HG02642 (cell line): Measurements from ENCODE around the gene TMX1.
A peak's percentile ranks its signal among the peaks of the same experiment; 100 is the strongest.
"Not testable (repeated sequence)": the region's sequence is repeated elsewhere in the genome, so short reads cannot be mapped to it uniquely, and the experiment has no call there.

Experiments used
- ATAC-seq: cut with Tn5 transposase; IDR thresholded peaks from one replicate; pipeline ENCODE4 v1.9.1; 2021; ENCODE audit warnings: mild to moderate bottlenecking; ENCODE audit not compliant: unreplicated experiment, poor library complexity

The TMX1 gene, protein sequence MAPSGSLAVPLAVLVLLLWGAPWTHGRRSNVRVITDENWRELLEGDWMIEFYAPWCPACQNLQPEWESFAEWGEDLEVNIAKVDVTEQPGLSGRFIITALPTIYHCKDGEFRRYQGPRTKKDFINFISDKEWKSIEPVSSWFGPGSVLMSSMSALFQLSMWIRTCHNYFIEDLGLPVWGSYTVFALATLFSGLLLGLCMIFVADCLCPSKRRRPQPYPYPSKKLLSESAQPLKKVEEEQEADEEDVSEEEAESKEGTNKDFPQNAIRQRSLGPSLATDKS

DNA sequence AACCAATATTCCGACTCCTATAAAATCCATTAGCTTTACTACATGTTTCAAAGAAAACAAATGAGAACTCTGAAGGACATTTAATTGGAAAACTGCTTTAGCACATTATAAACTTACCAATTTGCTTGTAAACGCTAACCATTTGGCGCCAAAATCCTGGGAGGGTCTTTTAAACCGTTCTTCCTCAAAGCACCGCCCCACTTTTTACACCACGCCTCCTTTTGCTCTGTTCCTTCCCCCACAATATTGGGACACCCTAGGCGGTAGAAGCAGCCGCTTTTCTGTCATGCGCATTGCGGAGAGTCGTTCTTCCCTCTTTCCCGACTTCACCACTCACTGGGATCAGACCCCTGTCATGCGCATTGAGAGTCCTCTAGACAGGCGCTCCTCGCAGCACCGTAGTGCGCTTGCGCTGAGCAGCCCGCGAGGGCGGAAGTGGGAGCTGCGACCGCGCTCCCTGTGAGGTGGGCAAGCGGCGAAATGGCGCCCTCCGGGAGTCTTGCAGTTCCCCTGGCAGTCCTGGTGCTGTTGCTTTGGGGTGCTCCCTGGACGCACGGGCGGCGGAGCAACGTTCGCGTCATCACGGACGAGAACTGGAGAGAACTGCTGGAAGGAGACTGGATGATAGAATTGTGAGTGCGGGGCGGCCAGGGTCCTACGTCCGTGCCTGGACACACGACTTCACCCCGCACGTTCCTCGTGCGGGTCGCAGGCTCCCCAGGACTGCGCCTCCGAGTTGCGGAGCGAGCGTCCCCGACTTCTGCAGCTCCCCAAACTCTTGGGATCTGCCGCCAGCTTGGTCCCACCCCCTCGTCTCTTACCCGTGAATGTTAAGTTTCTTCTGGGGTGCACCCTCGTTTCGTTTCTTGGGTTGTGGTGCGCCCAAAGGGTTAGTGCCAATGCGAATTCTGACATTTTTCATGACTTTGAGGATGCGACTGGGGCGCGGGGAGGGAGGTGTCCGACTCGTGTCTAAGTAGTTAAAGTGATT, at the start of gene TMX1:
TMX1 (plus strand) TSS at position 435 of the 991 bp plus-strand sequence; CDS start at position 481, 46 bp downstream.
- ATAC-seq, result peak; percentile 92

DNA sequence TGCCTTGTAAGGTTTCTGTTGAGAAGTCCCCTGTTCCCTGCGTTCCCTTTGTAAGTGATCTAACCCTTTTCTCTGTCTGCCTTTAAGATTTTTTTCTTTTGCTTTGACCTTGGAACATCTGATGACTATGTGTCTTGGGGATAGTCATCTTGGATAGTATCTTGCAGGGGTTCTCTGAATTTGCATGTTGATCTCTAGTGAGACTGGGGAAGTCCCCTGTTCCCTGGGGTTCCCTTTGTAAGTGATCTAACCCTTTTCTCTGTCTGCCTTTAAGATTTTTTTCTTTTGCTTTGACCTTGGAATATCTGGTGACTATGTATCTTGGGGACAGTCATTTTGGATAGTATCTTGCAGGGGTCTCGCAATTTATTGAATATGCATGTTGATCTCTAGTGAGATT, 38.2 kb upstream of the TMX1 start:
- peak; percentile 40 for ATAC-seq

DNA sequence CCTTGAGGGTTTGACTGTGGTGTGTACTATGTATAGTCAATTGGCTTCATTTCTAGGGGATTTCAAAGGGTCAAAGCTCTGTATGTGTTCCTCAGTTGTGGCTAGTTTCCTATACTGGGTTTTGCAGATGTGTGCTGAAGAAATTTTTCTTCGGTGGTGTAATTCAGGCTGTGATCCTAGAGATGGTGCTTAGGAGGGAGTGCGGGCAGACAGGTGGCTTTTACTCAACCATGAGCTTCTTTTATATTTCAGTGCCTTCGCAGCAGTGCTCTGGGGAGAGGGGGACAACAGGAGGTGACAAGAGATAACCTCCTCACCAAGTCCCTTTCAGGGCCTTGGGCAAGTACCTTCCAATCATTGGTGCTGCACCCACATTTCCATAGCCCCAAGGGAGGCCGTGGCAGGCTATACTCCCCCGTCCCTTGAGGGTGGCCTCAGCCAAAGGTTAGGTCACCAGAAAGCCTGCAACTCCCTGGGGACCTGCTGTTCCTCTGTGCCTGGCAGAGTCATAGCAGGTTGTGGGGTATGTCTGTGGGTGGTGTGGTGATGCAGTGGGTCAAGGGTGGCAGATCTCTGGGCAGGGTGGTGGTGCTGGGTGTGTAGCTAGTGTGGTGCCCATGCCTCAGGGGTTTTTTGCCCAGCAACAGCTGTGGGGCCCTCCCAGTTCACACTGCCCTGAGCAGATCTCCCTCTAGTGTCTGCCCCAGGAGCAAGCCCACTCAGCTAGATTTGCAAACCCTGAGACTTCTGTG, 37.0 kb upstream of the TMX1 start:
- ATAC-seq, result peak; percentile 79

DNA sequence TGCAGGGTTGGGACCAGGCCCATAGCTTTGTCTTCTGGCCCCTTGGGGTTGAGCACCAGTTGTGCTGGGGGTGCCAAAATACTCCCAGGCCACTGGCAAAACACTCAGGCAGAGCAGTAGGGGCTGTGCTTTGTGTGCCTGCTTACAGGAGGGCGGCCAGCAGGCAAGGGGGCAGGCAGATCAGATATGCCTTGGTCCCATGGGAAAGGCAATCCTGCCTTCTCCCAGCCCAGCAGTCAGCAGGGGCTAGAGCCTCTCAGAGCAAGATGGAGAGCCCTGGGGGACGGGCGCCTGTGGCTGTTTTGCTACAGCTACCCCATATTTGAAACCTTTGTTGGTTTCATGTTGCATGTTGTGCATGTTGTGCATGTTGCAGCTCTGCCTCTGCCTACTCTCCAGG, 36.2 kb upstream of the TMX1 start:
- no peak for ATAC-seq

DNA sequence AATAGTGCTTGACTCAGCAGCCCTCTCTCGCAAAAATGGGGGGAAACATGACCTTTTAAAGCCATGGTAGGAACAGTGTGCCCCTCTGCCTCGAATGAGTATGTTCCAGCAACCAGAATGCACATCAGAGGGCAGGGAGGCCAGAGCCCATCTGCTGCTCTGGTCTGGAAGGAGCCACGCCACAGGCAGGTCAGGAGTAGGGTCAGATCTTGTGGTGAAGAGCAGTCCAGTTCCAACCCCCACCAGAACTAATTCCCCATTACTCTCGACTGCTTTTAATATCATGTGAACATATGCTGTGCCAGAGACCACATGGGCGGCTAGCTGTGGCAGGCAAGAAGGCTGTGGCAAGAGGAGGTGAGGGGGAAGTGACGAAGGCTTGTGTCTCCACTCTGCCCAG, 34.6 kb upstream of the TMX1 start:
- no peak for ATAC-seq

DNA sequence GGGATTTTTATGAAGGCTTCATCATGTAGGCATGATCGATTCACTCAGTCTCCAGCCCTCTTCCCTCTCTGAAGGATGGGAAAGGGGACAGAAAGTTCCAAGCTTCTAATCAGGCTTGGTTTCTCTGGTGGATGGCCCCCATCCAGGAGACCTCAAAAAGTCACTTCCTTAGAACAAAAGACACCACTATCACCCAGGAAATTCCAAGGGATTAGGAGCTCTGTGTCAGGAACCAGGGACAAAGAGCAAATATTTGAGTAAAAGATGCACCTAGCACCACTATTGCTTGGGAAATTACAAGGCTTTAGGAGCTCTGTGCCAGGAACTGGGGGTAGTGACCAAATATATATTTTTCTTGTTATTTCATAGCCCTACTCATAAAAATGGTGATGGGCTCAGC, 33.6 kb upstream of the TMX1 start:
- no peak for ATAC-seq

DNA sequence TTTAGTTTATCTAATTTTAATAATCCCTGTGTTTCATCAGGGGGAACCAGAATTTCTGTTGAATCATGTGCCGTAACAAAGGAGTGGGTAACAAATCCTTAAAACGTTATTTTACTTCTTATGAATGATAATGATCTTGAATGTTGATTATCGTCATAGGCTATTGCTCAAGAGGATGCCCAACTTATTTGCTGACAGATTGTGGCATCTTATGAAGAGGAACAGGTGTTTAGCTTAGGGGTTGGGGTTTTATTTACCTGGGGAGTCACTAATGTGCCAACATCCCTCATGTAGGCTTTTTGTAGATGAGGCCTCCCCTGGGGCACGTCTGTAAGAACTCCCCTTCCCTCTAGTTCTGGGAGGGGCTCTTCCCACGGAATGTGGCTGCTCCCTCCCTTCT, 32.4 kb upstream of the TMX1 start:
- ATAC-seq, result no peak

DNA sequence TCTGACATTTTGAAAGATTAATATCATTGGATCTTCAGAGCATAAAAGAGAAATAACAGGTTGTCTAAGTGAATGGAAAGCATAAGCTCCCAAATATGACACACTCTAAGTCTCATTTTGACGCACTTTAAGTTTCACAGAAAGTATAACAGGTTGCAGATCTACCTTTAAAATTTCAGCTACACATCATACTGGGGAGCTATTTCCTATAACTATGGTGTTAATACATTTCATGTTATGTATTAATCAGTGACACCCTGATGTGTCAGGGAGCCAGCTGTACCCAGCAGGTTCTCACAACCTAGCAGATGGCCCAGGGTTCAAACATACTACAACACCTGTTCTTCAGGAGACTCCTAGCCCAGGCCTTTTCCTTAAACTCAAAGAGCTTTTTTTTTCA, 31.1 kb upstream of the TMX1 start:
- no peak for ATAC-seq

DNA sequence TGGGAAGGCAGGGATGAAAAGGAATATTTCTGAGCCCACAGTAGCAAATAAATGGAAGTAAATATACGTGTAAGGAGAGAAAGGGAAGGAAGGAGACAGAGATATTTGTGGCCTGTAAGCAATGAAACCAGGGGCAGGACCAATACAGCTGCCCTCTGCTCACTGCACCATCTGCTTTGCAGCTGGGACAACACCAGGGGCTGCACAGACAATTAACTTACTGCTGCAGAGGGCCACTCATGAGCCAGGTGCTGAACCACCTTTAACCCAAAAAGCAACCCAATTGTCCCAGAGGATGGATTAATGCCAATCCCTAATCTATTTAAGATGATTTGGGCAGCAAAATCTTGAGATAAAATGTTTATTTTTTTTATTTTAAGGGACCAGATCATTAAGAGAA, 30.6 kb upstream of the TMX1 start:
- ATAC-seq, result no peak

DNA sequence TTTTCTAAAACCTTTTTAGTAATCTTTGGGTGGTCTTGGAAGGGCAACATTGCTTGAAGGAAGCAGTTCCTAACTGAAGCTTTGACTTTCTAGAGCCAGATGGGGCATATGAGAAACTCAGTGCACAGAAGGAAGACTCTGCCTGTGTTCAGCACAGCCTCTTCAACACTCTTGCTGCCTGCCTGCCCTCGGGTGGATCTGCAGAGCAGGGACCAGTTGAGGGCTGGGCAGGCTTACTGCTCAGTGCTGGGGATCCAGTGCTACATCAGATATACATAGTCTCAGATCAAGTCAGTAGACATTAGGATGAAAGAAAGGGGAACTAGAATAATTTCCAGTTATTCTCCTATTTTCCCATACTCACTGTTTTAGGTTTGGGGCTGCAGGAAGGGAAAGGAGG, 29.5 kb upstream of the TMX1 start:
- ATAC-seq, result no peak

DNA sequence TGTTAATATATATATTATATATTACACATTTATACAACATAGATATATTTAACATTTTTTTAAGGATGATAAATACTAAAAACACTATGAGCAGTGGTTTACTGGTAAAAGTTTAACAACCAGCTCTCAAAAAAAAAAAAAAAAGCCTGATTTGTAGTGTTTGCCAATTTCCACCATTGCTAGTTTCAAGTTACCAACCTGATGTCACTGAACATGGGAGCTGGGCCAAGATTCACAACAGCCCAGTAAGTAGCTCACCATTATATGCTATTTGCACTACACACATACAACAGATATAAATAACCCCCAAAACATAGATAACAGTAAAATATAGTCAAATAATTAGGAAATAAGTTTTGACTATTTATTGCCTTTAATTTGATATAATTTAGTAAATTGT, 28.9 kb upstream of the TMX1 start:
- ATAC-seq, result no peak

DNA sequence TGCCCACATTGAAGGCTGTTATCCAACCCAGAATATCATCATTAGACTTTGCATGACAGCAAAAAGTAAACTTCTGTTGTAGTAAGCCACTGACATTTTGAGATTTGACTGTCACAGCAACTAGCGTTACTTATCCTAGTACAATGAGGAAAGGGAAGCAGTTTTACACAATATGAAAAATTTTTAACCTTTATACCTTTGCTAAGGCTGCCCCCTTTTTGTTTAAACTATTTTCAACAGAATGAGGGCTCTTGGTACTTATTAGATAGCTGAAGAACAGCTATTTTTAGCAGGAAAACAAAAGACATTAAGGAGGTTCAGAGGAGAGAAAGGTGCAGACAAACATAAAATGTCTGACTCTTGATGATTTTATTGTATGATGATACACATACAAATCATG, 23.4 kb upstream of the TMX1 start:
- ATAC-seq, result no peak

DNA sequence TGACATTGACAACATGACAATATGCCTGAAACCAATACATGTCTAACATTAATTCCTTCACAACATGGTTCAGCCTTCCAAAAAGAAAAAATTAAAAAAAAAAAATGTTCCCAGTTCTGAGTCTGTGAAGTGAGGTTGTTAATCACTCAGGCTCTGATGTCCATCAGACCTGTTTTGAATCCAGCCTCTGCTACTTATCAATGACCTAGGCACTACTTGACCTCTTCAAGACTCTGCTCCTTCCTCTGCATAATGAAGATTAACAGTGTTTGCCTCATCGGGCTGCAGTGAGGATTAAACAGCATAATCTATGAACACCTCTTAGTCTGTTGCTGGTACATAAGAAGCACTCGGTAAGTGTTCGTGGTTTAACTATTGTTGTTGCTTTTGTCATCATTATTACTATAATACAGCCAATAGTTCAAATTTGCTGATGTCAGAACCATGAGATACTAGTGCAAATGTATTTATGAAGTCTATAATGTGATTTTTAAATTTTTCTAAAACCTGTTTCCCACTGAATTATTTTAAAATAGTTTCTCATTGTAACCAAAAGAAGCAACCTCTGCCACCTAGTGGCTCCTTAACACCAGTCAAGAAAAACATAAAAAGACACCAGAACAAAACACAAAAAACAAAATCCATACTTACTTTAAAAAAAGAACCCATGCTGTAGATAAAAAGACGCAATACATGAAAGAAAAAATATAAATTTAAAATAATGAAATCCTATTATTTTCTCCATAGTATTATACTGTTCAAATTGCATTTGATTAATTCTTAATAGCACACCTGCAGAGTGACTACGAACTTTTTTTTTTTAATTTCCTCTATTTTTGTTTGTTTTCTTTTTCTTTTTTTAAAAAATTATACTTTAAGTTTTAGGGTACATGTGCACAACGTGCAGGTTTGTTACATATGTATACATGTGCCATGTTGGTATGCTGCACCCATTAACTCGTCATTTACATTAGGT, 20.3 kb upstream of the TMX1 start:
- ATAC-seq, result no peak

DNA sequence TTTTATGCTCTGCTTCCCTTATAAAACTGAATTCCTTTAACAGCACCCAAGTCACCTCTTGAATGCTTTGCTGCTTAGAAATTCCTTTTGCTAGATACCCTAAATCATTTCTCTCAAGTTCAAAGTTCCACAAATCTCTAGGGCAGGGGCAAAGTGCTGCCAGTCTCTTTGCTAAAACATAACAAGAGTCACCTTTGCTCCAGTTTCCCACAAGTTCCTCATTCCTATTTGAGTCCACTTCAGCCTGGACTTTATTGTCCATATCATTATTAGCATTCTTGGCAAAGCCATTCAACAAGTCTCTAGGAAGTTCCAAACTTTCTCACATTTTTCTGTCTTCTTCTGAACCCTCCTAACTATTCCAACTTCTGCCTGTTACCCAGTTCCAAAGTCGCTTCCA, 16.6 kb upstream of the TMX1 start:
- not testable (repeated sequence) for ATAC-seq

DNA sequence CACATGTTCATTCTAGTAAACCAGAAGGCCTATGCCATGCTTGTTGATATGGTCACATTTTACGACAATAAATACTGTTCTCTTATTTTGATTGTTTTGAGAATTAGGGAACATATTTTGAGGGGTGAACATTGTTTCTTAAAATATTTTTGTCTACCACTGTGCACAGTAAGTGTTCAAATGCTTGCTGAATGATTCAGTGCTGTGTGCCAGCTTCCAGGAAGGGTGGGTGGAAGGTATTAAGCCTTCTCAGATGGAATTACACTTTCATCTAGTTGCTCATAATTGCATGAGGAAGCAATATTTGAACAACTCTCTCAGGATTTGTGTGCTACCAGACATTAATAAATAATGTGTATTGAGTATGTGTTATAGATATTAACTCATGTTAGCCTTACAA, 15.5 kb upstream of the TMX1 start:
- ATAC-seq, result no peak

DNA sequence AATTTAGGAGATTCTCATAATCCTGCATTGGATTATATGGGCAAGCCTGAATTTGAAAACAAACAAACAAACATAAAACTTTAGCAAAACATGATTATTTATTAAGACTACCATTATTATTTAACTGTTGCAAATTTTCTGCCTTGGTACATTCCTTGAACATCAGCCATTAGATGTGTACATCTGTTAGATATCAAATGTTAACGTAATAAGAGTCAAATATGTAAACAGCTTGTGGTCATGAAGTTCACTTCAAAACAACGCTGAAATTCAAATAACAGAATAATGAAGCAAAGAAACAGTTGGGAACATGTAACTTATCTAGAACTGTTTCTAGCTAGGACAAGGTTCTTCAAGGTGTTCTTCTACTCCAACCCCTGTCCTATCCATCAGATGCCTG, 14.3 kb upstream of the TMX1 start:
- ATAC-seq, result no peak

DNA sequence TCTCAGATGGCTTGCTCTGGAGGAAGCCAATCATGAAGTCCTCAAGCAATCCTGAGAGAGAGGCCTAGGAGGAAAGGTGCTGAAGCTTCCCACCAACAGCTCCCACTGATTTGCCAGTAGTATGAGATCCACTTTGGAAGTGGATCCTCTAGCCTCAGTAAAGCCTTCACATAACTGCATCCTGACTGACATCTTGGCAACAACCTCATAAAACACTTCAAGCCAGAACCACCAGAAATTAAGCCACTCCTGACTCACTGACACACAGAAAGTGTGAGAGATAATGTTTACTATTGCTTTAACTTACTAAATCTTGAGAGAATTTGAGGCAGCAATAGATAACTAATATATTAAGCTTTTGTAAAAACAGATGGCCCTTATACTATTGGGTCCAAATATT, 11.7 kb upstream of the TMX1 start:
- no peak for ATAC-seq

DNA sequence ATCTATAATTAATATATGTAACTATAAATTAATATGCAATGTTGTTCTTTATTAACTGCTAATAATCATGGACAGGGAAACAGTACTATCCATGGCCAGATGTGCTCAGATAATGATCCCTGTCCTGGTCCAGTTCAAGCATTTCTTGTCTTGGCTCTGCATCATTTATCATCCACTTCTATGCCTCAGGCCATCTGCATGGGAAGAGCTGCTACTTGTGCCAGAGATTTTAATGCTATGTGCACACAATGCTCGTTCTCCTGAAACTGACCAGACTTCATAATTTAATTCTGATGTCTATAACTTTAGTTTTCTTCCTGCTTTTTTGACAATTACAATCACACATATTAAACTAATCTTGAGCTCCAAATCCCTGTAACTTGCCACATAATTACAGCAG, 11.2 kb upstream of the TMX1 start:
- no peak for ATAC-seq

DNA sequence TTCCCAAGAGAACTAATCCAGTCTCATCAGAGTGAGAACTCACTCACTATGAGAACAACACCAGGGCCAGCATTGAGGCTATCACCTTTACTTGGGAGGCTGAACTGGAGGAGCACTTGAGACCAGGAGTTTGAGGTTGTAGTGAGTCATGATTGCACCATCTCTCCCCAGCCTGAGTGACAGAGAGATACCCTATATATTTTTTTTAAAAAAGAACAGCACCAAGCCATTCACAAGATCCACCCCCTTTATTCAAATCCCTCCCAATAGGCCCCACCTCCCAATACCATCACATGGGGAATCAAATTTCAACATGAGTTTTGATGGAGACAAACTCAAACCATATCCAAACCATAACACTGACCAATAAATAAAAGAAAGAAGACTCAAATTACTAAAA, 3.7 kb upstream of the TMX1 start:
- ATAC-seq, result no peak
